ENCODE results near the gene INTU. TPM values are rescaled to one million over a fixed set of nuclear protein-coding genes. Genes with fewer than 3 reads are reported as not detected.
A peak's percentile ranks its signal among the peaks of the same experiment; 100 is the strongest.

Gene INTU
- total RNA-seq, 1 donor from 2014 or later, result 18.5 TPM

DNA sequence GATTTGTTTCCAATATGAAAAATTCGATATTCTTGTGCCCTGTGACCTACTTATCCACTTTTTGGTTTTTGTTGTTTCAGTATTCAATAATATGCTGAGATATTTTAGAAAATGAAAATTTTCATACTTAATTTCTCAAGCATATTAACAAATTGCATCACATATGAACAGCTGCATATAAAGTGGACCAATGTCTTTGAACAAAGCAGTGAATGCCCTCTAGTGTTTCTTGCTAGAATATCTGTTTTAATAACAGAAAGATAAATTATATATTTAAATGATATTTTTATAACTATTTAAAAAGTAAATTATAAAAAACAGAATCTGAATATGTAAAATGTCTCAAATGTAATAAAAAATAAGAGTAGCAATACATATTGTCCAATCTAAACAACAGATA lies 31.7 kb upstream of the INTU start:
- H3K27me3 Mint-ChIP-seq (ENCODE audit: low read depth), result peaks cover 4% of the 10 kb centered on the region
- H3K27ac Mint-ChIP-seq (ENCODE audit: unreplicated experiment), result no peak overlapping the region
- H3K9me3 Mint-ChIP-seq, result no peaks in the 10 kb centered on the region
- no peak for DNase-seq (ENCODE audit: low read depth, low spot score)
- H3K4me3 Mint-ChIP-seq, result no peak overlapping the region
- TF ChIP-seq, protein P1, sequence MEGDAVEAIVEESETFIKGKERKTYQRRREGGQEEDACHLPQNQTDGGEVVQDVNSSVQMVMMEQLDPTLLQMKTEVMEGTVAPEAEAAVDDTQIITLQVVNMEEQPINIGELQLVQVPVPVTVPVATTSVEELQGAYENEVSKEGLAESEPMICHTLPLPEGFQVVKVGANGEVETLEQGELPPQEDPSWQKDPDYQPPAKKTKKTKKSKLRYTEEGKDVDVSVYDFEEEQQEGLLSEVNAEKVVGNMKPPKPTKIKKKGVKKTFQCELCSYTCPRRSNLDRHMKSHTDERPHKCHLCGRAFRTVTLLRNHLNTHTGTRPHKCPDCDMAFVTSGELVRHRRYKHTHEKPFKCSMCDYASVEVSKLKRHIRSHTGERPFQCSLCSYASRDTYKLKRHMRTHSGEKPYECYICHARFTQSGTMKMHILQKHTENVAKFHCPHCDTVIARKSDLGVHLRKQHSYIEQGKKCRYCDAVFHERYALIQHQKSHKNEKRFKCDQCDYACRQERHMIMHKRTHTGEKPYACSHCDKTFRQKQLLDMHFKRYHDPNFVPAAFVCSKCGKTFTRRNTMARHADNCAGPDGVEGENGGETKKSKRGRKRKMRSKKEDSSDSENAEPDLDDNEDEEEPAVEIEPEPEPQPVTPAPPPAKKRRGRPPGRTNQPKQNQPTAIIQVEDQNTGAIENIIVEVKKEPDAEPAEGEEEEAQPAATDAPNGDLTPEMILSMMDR (conservative IDR thresholded peaks at IDR 0.05), result peak; percentile 51
- peaks cover 9% of the 10 kb centered on the region for H3K4me1 Mint-ChIP-seq
- H3K36me3 Mint-ChIP-seq (ENCODE audit: low read depth), result no peaks in the 10 kb centered on the region

DNA sequence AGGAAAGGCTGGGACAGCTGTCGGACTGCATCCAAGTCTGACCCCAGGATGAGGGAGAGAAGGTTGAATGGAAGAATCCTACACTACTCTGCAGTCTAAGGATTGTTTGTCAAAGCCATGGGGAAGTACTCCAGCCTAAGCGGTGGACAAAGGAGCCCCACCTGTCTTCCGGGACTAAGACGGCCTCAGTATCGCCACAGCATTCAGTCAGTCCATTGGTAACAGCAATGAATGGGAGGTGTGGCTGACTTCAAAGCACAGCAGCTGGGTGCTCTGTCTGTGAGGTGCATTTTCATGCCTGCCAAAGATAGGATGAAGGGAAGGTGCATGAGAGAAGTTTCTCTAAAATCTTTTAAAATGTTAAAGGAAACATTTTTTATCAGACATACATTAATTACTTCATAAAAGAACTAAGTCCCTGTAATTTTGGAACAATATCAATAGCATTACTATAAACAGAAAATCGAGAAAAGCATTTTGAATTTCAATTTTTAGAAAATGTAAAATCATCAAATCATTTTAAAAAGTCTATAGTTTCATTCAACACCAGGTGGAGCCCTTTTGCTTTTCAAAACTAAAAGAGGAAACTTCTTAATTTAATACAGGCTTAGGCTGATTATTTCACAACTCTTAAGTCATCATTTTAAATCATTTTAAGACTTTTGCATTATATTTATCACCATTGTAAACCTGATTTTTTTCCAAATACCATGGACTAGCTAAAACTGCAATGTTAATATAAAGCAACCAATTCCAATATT lies 27.6 kb upstream of the INTU start:
- no peak for DNase-seq (ENCODE audit: low read depth, low spot score)
- peak overlapping the region; percentile 91 for H3K27ac Mint-ChIP-seq (ENCODE audit: unreplicated experiment)

DNA sequence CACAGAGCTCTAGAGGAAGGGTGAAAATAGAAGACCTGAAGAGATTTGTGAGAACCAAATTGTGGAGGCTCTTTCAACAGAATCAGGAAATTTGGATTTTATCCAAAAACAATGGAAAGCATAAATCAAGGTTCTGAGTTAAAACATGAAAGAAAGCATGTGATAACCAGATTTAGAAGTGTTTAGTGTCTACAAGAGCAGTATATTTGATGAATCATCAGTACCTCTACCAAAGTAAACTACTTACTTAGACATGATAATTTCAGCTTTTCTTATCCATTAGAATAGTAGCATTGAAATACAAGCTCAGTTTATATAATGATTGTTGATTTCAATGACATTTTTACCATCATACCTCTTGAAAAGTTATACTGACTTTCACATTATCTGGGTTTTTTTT lies 25.9 kb upstream of the INTU start:
- H3K27ac Mint-ChIP-seq (ENCODE audit: unreplicated experiment), result no peak overlapping the region
- H3K27me3 Mint-ChIP-seq (ENCODE audit: low read depth), result peaks cover under 1% of the 10 kb centered on the region
- no peak overlapping the region for H3K4me3 Mint-ChIP-seq
- no peaks in the 10 kb centered on the region for H3K9me3 Mint-ChIP-seq
- TF ChIP-seq, protein P1 (conservative IDR thresholded peaks at IDR 0.05), result no peak
- no peaks in the 10 kb centered on the region for H3K36me3 Mint-ChIP-seq (ENCODE audit: low read depth)
- DNase-seq (ENCODE audit: low read depth, low spot score), result no peak
- H3K4me1 Mint-ChIP-seq, result peaks cover 9% of the 10 kb centered on the region

More for the DNA sequence above, 27.6 kb upstream of the INTU start:
- H3K36me3 Mint-ChIP-seq (ENCODE audit: low read depth), result no peaks in the 10 kb centered on the region
- peaks cover 9% of the 10 kb centered on the region for H3K4me1 Mint-ChIP-seq
- H3K27me3 Mint-ChIP-seq (ENCODE audit: low read depth), result peaks cover 4% of the 10 kb centered on the region
- H3K4me3 Mint-ChIP-seq, result peak overlapping the region; percentile 53
- TF ChIP-seq, protein P1 (conservative IDR thresholded peaks at IDR 0.05), result peak; percentile 75
- H3K9me3 Mint-ChIP-seq, result no peaks in the 10 kb centered on the region

DNA sequence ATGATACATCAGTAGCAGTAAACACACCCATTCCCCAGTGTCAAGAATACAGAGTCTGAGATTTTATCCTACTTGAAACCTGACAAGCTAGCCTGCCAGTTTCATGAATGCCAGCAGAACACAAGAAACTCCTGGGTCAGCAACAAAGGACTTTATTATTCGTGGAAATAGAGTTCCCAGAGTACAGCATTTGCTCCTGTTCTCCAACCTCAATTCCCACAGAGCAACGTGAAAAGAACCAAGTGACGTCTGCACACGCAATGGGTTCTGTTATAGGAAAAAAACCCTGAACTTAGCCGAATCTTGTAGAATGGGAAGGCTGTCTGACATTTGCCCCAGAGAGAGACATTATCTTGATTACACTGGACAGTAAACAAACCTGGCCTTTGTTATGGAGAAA lies 23.3 kb upstream of the INTU start:
- Mint-ChIP-seq H3K27ac (ENCODE audit: unreplicated experiment) (no peak overlapping the region), H3K36me3 (ENCODE audit: low read depth) (no peaks in the 10 kb centered on the region), H3K4me3 (no peak overlapping the region), H3K4me1 (peaks cover 8% of the 10 kb centered on the region), H3K27me3 (ENCODE audit: low read depth) (no peaks in the 10 kb centered on the region), H3K9me3 (no peaks in the 10 kb centered on the region)
- DNase-seq (ENCODE audit: low read depth, low spot score), result no peak
- TF ChIP-seq, protein P1 (conservative IDR thresholded peaks at IDR 0.05), result no peak

DNA sequence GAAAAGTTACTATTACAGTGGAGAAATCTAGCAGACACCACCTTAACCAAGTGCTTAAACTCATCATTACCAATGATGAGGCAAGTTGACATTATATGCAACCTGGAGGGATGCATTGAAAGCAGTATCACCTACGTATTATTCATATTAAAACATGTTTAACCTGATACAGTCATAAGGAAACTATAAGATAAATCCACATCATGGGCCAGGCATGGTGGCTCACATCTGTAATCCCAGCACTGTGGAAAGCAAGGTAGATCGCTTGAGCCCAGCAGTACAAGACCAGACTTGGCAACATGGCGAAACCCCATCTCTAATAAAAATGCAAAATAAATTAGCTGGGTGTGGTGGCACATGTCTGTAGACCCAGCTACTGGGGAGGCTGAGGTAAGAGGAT lies 22.3 kb upstream of the INTU start:
- DNase-seq (ENCODE audit: low read depth, low spot score), result no peak
- Mint-ChIP-seq H3K36me3 (ENCODE audit: low read depth) (no peaks in the 10 kb centered on the region), H3K9me3 (no peaks in the 10 kb centered on the region), H3K27me3 (ENCODE audit: low read depth) (no peaks in the 10 kb centered on the region), H3K4me1 (no peaks in the 10 kb centered on the region), H3K4me3 (no peak overlapping the region), H3K27ac (ENCODE audit: unreplicated experiment) (no peak overlapping the region)
- TF ChIP-seq, protein P1 (conservative IDR thresholded peaks at IDR 0.05), result no peak

Measured in neural crest cell (in vitro differentiated cells).